ENCODE results near the gene FAM25A. TPM values are rescaled to one million over a fixed set of nuclear protein-coding genes. Genes with fewer than 3 reads are reported as not detected.

FAM25A gene
- total RNA-seq, 3 donors from 2014 or later: not detected

DNA sequence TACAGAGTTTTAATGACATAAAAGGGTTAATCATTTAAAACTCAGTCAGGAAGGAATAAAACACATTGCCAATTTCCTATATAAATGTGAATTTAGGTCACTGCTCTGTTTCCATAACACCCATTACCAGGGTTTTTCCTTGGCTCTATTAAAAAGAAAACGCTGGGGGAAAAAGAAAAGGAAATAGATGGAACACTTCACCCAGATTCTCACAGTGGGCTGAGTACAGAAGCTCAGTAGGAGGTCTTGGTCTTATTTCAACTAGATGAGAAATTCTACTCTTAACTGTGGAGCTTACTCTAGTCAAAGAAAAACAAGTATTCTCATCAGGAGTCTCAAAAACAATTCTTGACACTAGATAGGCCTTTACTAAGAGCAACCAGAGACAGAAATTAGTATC lies 38.1 kb downstream of the FAM25A start:
- intact Hi-C loops (cut with DNase I, micrococcal nuclease): no loop called here
- H3K4me3 ChIP-seq: no peak overlapping the region
- no peak for DNase-seq
- ATAC-seq: no peak
- H3K9me3 ChIP-seq: no peaks in the 10 kb centered on the region
- TF ChIP-seq, protein P1, sequence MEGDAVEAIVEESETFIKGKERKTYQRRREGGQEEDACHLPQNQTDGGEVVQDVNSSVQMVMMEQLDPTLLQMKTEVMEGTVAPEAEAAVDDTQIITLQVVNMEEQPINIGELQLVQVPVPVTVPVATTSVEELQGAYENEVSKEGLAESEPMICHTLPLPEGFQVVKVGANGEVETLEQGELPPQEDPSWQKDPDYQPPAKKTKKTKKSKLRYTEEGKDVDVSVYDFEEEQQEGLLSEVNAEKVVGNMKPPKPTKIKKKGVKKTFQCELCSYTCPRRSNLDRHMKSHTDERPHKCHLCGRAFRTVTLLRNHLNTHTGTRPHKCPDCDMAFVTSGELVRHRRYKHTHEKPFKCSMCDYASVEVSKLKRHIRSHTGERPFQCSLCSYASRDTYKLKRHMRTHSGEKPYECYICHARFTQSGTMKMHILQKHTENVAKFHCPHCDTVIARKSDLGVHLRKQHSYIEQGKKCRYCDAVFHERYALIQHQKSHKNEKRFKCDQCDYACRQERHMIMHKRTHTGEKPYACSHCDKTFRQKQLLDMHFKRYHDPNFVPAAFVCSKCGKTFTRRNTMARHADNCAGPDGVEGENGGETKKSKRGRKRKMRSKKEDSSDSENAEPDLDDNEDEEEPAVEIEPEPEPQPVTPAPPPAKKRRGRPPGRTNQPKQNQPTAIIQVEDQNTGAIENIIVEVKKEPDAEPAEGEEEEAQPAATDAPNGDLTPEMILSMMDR (IDR thresholded peaks at IDR 0.05): no peak
- H3K36me3 ChIP-seq (ENCODE audit: low read depth): peaks cover 15% of the 10 kb centered on the region
- H3K4me1 ChIP-seq (ENCODE audit: low read depth): no peaks in the 10 kb centered on the region

DNA sequence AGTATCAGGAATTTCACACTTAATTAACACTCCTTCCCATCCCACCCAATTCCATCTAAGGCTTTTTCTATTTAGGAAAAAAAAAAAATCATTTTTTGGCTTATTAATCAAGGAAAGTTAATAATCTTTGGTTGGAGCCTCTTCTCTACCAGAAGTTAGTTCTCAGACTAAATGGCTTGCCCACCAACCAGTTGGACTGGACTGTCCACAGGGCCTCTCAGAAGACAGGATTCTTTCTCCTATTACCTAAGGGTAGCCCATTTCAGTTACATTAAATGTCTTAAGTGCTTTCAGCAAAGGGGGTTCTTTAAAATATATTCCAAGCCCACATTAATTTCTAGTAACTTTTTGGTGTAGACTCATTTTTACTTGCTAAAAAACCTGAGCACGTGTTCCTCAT lies 39.3 kb downstream of the FAM25A start:
- Histone ChIP-seq H3K4me1 (ENCODE audit: low read depth) (no peaks in the 10 kb centered on the region), H3K36me3 (ENCODE audit: low read depth) (peaks cover 12% of the 10 kb centered on the region), H3K9me3 (no peaks in the 10 kb centered on the region), H3K4me3 (no peak overlapping the region)
- DNase-seq: no peak
- TF ChIP-seq, protein P1 (IDR thresholded peaks at IDR 0.05): no peak
- intact Hi-C loops (cut with DNase I, micrococcal nuclease): no loop called here
- no peak for ATAC-seq

DNA sequence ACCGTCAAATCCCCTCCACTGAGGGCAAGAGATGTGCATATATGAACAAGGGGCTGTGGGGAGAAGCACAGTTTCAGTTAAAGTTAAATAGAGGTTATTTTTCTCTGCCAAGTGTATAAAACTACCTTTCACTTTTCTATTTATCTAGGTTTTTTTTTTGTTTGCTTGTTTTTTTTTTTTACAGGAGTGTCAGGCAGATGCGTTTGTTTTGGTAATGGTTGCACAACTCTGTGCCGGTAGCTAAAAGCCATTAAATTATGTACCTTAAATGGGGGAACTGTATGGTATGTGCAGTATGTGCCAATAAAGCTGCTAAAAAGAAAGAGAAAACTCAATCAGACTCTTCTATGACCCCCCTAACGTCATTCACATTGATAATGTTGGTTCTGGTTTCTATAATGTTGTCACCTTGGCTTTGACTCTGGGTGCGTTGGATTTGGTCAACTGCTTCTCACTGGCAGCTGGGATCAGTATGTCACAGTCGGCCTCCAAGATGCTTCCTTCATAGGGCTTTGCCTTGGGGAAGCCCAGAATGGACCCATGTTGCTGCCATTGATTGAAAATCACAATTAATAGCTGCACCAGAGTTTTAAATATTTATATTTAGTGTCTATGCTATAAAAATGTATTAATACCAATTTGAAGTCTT lies 40.3 kb downstream of the FAM25A start:
- ATAC-seq (no peak), DNase-seq (no peak)
- no peaks in the 10 kb centered on the region for H3K4me1 ChIP-seq (ENCODE audit: low read depth)
- TF ChIP-seq, protein P1 (IDR thresholded peaks at IDR 0.05): no peak
- peaks cover 9% of the 10 kb centered on the region for H3K36me3 ChIP-seq (ENCODE audit: low read depth)
- no peak overlapping the region for H3K4me3 ChIP-seq
- intact Hi-C loops (cut with DNase I, micrococcal nuclease): no loop called here
- no peaks in the 10 kb centered on the region for H3K9me3 ChIP-seq

DNA sequence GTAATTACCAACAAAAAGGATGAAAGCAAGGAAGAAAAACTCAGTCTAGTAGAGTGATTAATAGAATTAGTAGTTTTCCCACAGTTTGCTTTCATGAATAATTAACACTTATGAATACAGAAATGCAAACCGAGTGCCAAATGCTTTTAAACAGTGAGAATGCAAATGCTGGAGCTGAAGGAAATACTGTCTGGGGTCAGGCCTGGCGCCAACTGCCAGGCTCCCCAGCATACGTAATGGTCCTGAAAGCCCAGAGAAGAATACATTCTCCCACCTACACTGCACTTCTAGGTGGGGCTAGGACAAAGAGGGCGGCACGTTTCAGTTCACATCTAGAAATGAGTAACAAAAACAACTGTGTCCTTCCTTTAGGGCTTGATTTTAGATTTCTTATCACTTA lies 44.6 kb downstream of the FAM25A start:
- ATAC-seq (no peak), DNase-seq (no peak)
- intact Hi-C loops (cut with DNase I, micrococcal nuclease): no loop called here

DNA sequence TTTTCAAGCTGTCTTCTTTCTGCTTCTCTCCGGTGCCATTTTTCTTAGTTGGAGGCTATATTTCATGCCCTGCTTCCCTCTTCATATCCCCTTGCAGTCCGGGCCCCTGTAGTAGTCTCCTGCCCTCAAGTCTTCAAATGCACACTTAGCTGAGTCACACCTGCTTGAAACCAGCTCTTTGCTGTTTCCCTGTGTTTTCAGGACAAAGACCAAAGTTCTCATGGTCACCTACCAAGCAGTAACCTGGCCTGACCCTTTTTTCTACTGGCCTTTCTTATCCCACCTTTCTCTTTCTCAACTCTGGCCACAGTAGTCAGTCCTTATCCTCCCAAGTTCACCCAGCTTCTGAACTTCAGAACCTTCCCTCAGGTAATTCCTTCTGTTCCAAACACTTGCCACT lies 46.1 kb downstream of the FAM25A start:
- Histone ChIP-seq H3K36me3 (ENCODE audit: low read depth) (peaks cover 3% of the 10 kb centered on the region), H3K4me3 (no peak overlapping the region), H3K9me3 (no peaks in the 10 kb centered on the region), H3K4me1 (ENCODE audit: low read depth) (no peaks in the 10 kb centered on the region)
- TF ChIP-seq, protein P1 (IDR thresholded peaks at IDR 0.05): no peak
- DNase-seq (no peak), ATAC-seq (no peak)
- intact Hi-C loops (cut with DNase I, micrococcal nuclease): no loop called here

More for the DNA sequence above, 44.6 kb downstream of the FAM25A start:
- Histone ChIP-seq H3K9me3 (no peaks in the 10 kb centered on the region), H3K36me3 (ENCODE audit: low read depth) (peaks cover 8% of the 10 kb centered on the region), H3K4me1 (ENCODE audit: low read depth) (no peaks in the 10 kb centered on the region), H3K4me3 (no peak overlapping the region)
- TF ChIP-seq, protein P1 (IDR thresholded peaks at IDR 0.05): no peak

DNA sequence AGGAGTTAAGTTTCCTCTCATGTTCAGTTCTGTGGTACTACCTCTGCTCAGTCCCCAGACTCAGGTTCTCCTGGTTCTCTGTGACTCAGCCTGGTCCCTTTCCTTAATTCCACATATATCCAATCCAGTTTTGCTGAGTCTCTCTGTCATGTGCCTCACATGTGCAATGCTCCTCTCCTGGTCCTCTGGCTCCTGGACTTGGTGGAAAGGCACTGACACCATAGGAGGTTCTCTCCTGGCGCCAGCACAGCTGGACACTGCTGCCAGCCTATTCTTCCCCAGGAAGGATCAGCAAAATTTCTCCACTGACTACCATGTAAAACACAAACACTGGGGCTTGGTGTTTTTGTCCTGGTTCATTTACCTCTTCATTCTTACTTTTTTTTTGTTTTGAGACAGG lies 46.8 kb downstream of the FAM25A start:
- Histone ChIP-seq H3K4me1 (ENCODE audit: low read depth) (no peaks in the 10 kb centered on the region), H3K36me3 (ENCODE audit: low read depth) (peaks cover 3% of the 10 kb centered on the region), H3K4me3 (no peak overlapping the region), H3K9me3 (no peaks in the 10 kb centered on the region)
- TF ChIP-seq, protein P1 (IDR thresholded peaks at IDR 0.05): no peak
- intact Hi-C loops (cut with DNase I, micrococcal nuclease): no loop called here
- DNase-seq: no peak
- no peak for ATAC-seq
